ENCODE results near the gene POLR2J.

The POLR2J gene

DNA sequence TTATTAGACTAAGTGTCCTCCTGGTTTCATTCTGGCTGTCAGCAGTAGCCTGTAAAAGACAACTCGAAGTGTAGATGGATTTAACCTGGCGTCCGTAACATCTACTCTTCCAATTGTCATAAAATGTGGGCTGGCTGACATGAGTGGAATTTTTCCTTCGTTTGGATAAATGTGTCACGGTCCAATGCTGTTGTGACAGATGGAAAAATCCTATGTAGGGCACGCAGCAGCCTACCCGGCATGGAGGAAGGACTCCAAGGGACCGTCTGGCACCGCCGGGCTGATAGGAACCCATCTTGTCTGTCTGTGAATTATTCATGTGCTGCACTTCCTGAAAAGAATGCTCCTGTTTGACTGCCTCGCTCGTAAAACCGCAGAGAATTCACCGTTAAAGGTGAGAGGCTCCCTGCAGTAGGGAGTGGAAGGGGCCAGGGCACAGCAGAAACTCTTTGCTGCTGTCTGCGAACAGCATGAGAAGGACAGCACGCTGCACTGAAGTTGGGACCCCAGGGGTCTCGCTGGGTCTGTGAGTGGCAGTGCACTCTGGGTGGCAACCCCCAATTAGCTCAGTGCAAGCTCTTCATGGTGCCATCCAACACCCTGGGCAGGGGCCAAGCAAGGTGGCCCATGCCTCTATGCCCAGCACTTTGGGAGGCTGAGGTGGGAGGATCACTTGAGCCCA, 47.0 kb downstream of the POLR2J start:
- TF ChIP-seq, protein P1, sequence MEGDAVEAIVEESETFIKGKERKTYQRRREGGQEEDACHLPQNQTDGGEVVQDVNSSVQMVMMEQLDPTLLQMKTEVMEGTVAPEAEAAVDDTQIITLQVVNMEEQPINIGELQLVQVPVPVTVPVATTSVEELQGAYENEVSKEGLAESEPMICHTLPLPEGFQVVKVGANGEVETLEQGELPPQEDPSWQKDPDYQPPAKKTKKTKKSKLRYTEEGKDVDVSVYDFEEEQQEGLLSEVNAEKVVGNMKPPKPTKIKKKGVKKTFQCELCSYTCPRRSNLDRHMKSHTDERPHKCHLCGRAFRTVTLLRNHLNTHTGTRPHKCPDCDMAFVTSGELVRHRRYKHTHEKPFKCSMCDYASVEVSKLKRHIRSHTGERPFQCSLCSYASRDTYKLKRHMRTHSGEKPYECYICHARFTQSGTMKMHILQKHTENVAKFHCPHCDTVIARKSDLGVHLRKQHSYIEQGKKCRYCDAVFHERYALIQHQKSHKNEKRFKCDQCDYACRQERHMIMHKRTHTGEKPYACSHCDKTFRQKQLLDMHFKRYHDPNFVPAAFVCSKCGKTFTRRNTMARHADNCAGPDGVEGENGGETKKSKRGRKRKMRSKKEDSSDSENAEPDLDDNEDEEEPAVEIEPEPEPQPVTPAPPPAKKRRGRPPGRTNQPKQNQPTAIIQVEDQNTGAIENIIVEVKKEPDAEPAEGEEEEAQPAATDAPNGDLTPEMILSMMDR (conservative IDR thresholded peaks at IDR 0.05; ENCODE audit: low read depth, low read length), result no peak
- H3K4me1 ChIP-seq (ENCODE audit: low read depth, poor library complexity, severe bottlenecking), result peaks cover 80% of the 10 kb centered on the region
- peak overlapping the region; percentile 97 for H3K27ac ChIP-seq
- H3K4me3 ChIP-seq (IDR thresholded peaks at IDR 0.05; ENCODE audit: insufficient read depth, low read depth, low read length), result no peak overlapping the region
- H3K9ac ChIP-seq, result peak overlapping the region; percentile 88
- no peaks in the 10 kb centered on the region; the same call in 1 of the 2 replicates for H3K36me3 ChIP-seq (ENCODE audit: insufficient read depth)
- H3K27me3 ChIP-seq (ENCODE audit: insufficient read depth, low read depth), result no peaks in the 10 kb centered on the region
- H3K79me2 ChIP-seq (ENCODE audit: insufficient read depth, low read depth), result peaks cover 53% of the 10 kb centered on the region
- 0 out of 2 replicates have a peak overlapping the region, but pooled peaks have one; percentile 7 for H2AFZ ChIP-seq (ENCODE audit: low read depth)
- H3K4me2 ChIP-seq, result peak overlapping the region; percentile 90
- H4K20me1 ChIP-seq (ENCODE audit: insufficient read depth), result no peaks in the 10 kb centered on the region

DNA sequence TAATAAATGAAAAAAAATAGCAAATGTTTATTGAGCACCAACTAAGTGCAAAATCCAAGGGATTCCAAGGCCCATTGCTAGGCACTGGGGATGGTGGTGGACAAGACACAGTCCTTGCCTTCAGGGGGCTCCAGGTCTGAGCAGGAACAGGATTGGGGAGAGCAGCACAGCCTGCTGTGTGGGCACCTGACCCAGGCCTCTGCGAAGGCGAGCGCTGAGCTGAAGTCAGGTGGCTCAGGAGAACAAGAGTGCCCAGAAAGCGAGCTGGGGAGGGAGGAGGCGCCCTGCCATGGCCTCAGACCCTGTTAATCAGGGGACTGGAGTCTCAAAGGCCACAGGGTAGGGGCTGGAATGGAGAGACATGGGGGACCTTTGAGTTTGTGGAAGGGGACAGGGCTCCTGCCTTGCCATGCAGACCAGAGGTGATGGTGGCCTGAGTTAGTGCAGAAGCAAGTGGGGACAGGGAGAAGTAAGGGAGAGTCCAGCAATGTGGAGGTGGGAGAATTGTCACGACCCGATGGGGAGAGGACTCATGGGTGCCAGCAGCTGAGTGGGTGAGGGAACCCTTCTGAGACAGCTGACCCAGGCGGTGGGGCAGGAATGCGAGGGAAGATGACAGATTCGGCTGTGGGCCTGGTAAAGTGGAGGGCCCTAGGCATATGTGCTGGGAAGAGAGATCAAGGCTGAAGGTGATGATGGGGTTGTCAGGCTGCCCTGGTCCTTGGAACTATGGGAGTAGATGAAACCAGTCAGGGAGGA, 49.4 kb downstream of the POLR2J start:
- peak overlapping the region; percentile 100 for H3K27ac ChIP-seq
- H3K36me3 ChIP-seq (ENCODE audit: insufficient read depth), result no peaks in the 10 kb centered on the region
- TF ChIP-seq, protein P1 (conservative IDR thresholded peaks at IDR 0.05; ENCODE audit: low read depth, low read length), result no peak
- no peak overlapping the region for H3K9ac ChIP-seq
- no peak overlapping the region for H3K4me3 ChIP-seq (IDR thresholded peaks at IDR 0.05; ENCODE audit: insufficient read depth, low read depth, low read length)
- peaks cover 29% of the 10 kb centered on the region for H3K79me2 ChIP-seq (ENCODE audit: insufficient read depth, low read depth)
- no peak overlapping the region for H2AFZ ChIP-seq (ENCODE audit: low read depth)
- H3K27me3 ChIP-seq (ENCODE audit: insufficient read depth, low read depth), result no peaks in the 10 kb centered on the region
- H4K20me1 ChIP-seq (ENCODE audit: insufficient read depth), result no peaks in the 10 kb centered on the region
- H3K4me2 ChIP-seq, result peak overlapping the region; percentile 92; the same call in 1 of the 2 replicates
- H3K4me1 ChIP-seq (ENCODE audit: low read depth, poor library complexity, severe bottlenecking), result peaks cover 83% of the 10 kb centered on the region

DNA sequence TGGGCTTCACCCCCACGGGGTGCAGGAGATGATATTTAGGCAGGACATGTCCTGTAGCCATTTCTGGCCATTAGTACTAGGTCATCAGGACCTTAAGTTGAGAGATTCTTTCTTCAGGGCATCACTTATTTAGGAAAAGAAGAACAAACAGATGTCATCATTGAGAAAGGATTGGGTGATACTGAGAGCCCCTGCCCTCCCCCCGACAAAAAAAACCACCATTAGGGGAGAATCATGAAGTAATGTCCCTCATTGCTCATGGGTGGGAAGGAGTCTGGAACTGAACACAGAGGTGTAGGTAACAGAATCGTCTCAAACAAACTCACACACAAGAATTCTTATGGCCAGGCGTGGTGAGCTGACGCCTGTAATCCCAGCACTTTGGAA, 51.7 kb downstream of the POLR2J start:
- Histone ChIP-seq H3K36me3 (ENCODE audit: insufficient read depth) (no peaks in the 10 kb centered on the region), H3K79me2 (ENCODE audit: insufficient read depth, low read depth) (0 out of 2 replicates have a peak, but pooled peaks cover 24% of the 10 kb centered on the region), H2AFZ (ENCODE audit: low read depth) (no peak overlapping the region), H4K20me1 (ENCODE audit: insufficient read depth) (no peaks in the 10 kb centered on the region), H3K4me1 (ENCODE audit: low read depth, poor library complexity, severe bottlenecking) (peaks cover 99% of the 10 kb centered on the region), H3K4me3 (IDR thresholded peaks at IDR 0.05; ENCODE audit: insufficient read depth, low read depth, low read length) (no peak overlapping the region), H3K4me2 (peak overlapping the region; percentile 92), H3K9ac (peak overlapping the region; percentile 95), H3K27me3 (ENCODE audit: insufficient read depth, low read depth) (no peaks in the 10 kb centered on the region), H3K27ac (peak overlapping the region; percentile 100)
- TF ChIP-seq, protein P1 (conservative IDR thresholded peaks at IDR 0.05; ENCODE audit: low read depth, low read length), result no peak

DNA sequence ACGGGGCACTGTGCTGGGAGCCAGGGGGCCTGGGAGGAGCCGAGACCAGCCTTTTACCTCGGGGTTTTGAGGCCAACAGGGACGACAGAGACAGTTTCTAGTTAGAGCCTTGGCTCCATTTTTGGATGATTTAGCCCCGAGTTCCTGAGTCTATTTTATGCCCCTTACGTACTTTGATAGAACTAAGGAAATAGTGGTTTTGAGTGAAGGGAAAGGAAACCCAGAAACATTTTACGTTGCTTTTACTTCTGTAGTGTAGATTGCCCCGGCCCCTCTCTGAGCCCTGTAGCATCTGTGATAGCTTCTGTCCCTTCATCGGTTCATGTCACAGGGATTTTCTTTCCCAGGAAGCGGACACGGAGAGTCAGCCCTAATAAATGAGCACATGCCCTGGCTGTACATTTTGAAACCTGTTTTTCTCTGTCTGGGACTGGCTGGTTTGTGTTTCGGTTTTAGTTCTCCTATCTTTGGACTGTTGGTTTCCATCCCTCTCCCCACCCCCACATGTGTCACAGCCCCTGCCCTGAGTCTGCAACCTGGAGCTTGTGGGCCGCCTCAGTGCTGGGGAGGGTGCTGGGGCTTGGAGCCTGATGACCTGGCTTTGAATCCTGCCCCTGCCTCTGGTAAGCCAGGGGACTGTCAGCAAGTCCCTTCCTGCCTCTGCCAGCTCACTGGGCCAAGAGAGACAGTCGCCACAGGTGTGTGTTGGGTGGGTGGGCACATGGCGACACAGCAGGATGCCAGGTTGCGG, 52.3 kb downstream of the POLR2J start:
- Histone ChIP-seq H3K27me3 (ENCODE audit: insufficient read depth, low read depth) (no peaks in the 10 kb centered on the region), H3K79me2 (ENCODE audit: insufficient read depth, low read depth) (0 out of 2 replicates have a peak, but pooled peaks cover 24% of the 10 kb centered on the region), H3K4me2 (peak overlapping the region; percentile 92), H3K27ac (peak overlapping the region; percentile 100), H3K4me3 (IDR thresholded peaks at IDR 0.05; ENCODE audit: insufficient read depth, low read depth, low read length) (no peak overlapping the region), H3K9ac (peak overlapping the region; percentile 95), H4K20me1 (ENCODE audit: insufficient read depth) (no peaks in the 10 kb centered on the region), H2AFZ (ENCODE audit: low read depth) (no peak overlapping the region), H3K4me1 (ENCODE audit: low read depth, poor library complexity, severe bottlenecking) (peaks cover 99% of the 10 kb centered on the region), H3K36me3 (ENCODE audit: insufficient read depth) (no peaks in the 10 kb centered on the region)
- TF ChIP-seq, protein P1 (conservative IDR thresholded peaks at IDR 0.05; ENCODE audit: low read depth, low read length), result 0 out of 2 replicates have a peak, but pooled peaks have one; percentile 16

All from KMS-11 (cell line).